Osteocyte (in vitro differentiated cells): ENCODE results near the gene MBTD1. TPM values are rescaled to one million over a fixed set of nuclear protein-coding genes. Genes with fewer than 3 reads are reported as not detected.

Experiments used
- DNase-seq: peaks from one replicate; pipeline ENCODE4 v3.0.0; 2021; ENCODE audit warnings: mixed read lengths; ENCODE audit not compliant: unreplicated experiment; ENCODE audit errors: extremely low spot score
- H3K27ac Mint-ChIP-seq: one replicate; pipeline ENCODE4 v1.8.0; 2021; ENCODE audit warnings: mild to moderate bottlenecking, mixed read lengths; ENCODE audit not compliant: unreplicated experiment
- H3K27me3 Mint-ChIP-seq: one replicate; pipeline ENCODE4 v1.8.0; 2021; ENCODE audit warnings: mixed read lengths; ENCODE audit not compliant: unreplicated experiment
- H3K36me3 Mint-ChIP-seq: one replicate; pipeline ENCODE4 v1.8.0; 2021; ENCODE audit warnings: mixed read lengths; ENCODE audit not compliant: unreplicated experiment
- H3K4me1 Mint-ChIP-seq: one replicate; pipeline ENCODE4 v1.8.0; 2021; ENCODE audit warnings: mixed read lengths; ENCODE audit not compliant: unreplicated experiment
- H3K4me3 Mint-ChIP-seq: one replicate; pipeline ENCODE4 v1.8.0; 2021; ENCODE audit warnings: mild to moderate bottlenecking, moderate library complexity, mixed read lengths; ENCODE audit not compliant: unreplicated experiment
- H3K9me3 Mint-ChIP-seq: one replicate; pipeline ENCODE4 v1.8.0; 2021; ENCODE audit warnings: mixed read lengths; ENCODE audit not compliant: unreplicated experiment
- CTCF ChIP-seq: fragments of 200-600 bp; sonication (generic); IDR thresholded peaks from 2 replicates; pipeline ENCODE4 v1.5.0; 2021; ENCODE audit warnings: antibody characterized with exemption, mild to moderate bottlenecking, moderate library complexity
- total RNA-seq: library from RNA; stranded (reverse); gene quantifications from 2 replicates; pipeline ENCODE4 v1.2.1, GENCODE V29; 2021

Gene MBTD1
- total RNA-seq, 1 donor from 2014 or later: 17.9 TPM

- no peaks in the 10 kb centered on the region for H3K4me1 Mint-ChIP-seq
- H3K27me3 Mint-ChIP-seq: no peaks in the 10 kb centered on the region
- H3K4me3 Mint-ChIP-seq: no peak overlapping the region
- H3K27ac Mint-ChIP-seq: no peak overlapping the region
- peaks cover 36% of the 10 kb centered on the region for H3K36me3 Mint-ChIP-seq
- no peak for DNase-seq
- no peak for TF ChIP-seq CTCF
- H3K9me3 Mint-ChIP-seq: no peaks in the 10 kb centered on the region
Measured at GRCh38 chr17:51197754-51198153, 62.1 kb downstream of the MBTD1 start.

- DNase-seq: no peak
- no peak overlapping the region for H3K4me3 Mint-ChIP-seq
- peaks cover 41% of the 10 kb centered on the region for H3K36me3 Mint-ChIP-seq
- H3K27ac Mint-ChIP-seq: no peak overlapping the region
- peaks cover 2% of the 10 kb centered on the region for H3K4me1 Mint-ChIP-seq
- no peaks in the 10 kb centered on the region for H3K27me3 Mint-ChIP-seq
- TF ChIP-seq CTCF: no peak
- H3K9me3 Mint-ChIP-seq: no peaks in the 10 kb centered on the region
Measured at GRCh38 chr17:51191895-51192294, 68.0 kb downstream of the MBTD1 start.

- peaks cover 45% of the 10 kb centered on the region for H3K36me3 Mint-ChIP-seq
Measured at GRCh38 chr17:51189628-51190027, 70.2 kb downstream of the MBTD1 start.

GRCh38 chr17:51189162-51189561, 70.7 kb downstream of the MBTD1 start:
- Mint-ChIP-seq H3K4me3 (no peak overlapping the region), H3K9me3 (no peaks in the 10 kb centered on the region), H3K4me1 (peaks cover 5% of the 10 kb centered on the region), H3K27me3 (no peaks in the 10 kb centered on the region), H3K36me3 (peaks cover 48% of the 10 kb centered on the region), H3K27ac (no peak overlapping the region)
- no peak for TF ChIP-seq CTCF
- DNase-seq: no peak

More at GRCh38 chr17:51189628-51190027, 70.2 kb downstream of the MBTD1 start:
- Mint-ChIP-seq H3K27me3 (no peaks in the 10 kb centered on the region), H3K27ac (no peak overlapping the region), H3K9me3 (no peaks in the 10 kb centered on the region), H3K4me3 (no peak overlapping the region), H3K4me1 (peaks cover 2% of the 10 kb centered on the region)
- no peak for TF ChIP-seq CTCF
- no peak for DNase-seq

GRCh38 chr17:51188271-51188833, 71.5 kb downstream of the MBTD1 start:
- TF ChIP-seq CTCF: no peak
- no peak for DNase-seq
- H3K4me3 Mint-ChIP-seq: no peak overlapping the region
- peaks cover 6% of the 10 kb centered on the region for H3K4me1 Mint-ChIP-seq
- no peaks in the 10 kb centered on the region for H3K27me3 Mint-ChIP-seq
- no peak overlapping the region for H3K27ac Mint-ChIP-seq
- H3K9me3 Mint-ChIP-seq: no peaks in the 10 kb centered on the region
- H3K36me3 Mint-ChIP-seq: peaks cover 47% of the 10 kb centered on the region
